Smooth muscle cell of the brain vasculature (primary cell): ENCODE results near the gene FRYL.

Experiments
- DNase-seq: peaks from one replicate; pipeline ENCODE4 v3.0.0-alpha.2; 2012; ENCODE audit warnings: low read depth, low spot score

FRYL gene

GRCh38 chr4:48620831-48621230 is 159.2 kb downstream of the FRYL start:
- DNase-seq: no peak

DNA sequence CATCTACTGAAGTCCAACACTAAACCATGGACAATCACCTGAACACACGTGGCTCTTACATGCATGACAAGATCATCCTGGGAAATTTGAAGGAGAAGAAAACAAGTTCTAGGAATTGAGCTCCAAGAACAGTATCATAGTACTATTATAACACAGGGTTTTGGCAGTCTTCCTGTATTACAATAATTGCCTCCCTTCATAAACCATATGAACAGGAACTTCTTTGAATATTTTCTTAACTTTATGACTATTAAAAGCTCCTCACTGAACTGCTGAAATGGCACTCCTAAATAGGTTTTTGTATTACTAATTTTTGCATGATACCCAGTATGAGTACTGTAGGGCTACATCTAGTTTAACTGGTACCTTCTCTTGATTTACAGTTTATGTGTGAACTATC is 160.0 kb downstream of the FRYL start:
- no peak for DNase-seq

DNA sequence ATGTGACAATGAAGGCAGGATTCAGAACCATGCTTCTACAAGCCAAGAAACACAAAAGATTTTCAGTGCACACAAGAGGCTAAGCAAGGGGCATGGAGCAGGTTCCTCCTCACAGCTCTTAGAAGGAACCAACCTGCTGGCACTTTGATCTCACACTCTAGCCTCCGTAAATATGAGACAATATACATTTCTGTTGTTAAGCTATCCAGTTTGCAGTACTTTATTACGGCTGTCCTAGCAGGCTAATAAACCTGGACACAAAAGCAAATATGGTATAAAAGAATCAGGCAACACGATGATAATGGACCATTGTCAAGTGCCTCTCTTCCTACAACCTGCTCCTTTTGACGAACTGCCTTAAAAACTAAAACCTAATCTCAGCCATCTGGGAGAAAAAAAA is 175.6 kb downstream of the FRYL start:
- no peak for DNase-seq

DNA sequence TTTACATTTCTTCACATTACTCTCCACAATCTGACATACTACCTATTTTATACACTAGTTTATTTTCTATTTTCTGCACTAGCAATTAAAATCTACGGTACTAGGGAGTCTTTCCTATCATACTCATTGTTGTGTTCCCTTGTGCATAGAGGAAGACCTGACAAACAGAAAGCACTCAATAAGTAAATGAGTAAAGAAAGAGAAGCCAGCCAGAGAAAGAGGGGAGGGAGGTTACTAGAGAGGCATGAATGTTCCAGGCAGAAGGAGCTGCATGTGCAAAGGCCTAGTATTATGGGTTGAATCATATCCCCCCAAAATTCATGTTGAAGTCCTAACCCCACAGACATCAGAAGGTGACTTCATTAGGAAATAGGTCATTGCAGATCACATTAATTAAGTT is 176.0 kb downstream of the FRYL start:
- no peak for DNase-seq

- DNase-seq: no peak
Measured at GRCh38 chr4:48603366-48604003, 176.6 kb downstream of the FRYL start.

GRCh38 chr4:48602763-48603162 is 177.3 kb downstream of the FRYL start:
- DNase-seq: no peak

- no peak for DNase-seq
Measured at GRCh38 chr4:48602222-48602621, 177.9 kb downstream of the FRYL start.

DNA sequence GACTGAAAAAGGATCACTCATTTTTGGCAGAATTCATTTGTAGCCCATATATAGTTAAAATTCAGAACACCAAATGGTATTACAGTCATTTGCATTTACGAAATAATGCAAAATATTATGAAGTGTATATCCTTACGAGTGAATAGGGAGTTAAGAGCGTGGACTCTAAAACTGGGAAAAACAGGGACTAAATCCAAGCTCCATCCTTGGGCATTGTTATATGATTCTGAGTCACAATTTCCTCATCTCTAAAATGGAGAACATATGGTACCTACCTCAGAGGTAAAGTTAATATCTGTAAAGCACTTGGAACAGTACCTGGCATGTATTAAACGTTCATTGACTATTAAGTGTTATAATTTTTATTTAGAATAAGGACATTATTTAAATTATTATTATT is 183.7 kb downstream of the FRYL start:
- no peak for DNase-seq

DNA sequence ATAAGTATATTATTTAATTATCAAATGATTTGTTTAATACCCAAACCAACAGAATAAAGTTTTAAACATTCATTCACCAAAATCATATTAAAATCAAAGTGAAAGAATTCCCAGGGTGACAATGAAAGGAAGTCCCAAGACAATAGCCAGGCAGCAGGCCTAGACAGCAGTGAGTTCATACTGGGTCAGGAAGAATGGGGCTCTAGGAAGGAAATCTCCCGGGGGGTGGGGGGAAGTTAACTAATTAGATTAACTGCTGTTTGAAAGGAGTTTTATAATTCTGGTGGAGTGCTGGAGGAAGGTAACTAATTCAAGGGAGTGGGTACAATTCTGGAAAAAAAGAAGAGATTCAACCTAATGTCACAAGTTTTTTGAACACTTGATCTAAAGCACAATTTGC is 185.9 kb downstream of the FRYL start:
- DNase-seq: no peak

DNA sequence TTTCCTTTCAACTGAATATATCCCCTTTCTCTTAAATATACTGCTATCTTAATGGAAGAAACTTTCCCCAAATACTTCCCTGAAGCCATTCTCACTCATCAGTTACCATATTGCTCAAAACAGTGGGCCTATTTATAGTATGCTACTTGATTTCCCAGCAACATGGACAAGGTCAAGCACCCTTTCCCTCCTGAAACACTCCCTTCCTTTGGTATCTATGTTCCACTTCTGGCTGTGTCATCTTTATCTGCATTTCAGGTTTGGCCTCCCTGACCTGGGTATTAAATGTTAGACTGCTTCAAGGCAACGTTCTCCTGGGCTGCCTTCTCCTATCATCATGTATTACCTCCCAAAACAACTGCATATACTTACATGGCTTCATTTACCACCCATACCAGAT is 188.7 kb downstream of the FRYL start:
- DNase-seq: no peak

DNA sequence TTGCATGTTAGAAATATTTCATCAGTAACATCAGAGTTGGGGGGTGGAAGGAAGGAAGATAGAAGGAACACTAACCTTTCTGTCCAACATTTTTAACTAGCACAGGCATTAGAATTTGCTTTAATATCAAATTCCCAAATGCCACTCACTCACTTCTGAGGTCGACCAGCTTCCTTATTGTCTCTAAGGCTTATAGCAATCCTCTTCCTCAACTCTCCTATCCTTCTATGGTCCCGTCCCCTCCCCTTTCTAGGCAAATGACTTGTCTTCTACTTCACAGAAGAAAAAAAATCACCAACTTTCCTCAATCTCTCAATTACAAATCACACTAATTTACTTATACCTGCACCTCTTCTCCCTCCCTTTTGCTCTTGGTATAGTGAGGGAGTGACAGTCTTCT is 189.2 kb downstream of the FRYL start:
- no peak for DNase-seq

DNA sequence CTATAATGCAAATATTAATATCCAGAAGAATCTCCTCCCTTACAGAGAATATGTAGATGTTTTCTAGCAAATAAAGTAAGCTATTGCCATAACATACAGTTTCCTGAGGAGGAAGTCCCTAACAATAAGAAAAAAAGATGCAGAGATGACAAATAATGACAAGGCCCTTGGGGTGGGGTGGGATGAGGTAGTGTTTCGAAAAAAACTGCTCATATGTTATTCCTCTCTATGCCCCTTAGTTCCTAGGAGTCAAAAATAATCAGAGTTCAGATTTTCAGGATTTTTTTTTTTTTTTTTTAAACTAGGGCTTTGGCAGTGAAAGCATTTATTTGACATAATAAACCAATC is 191.0 kb downstream of the FRYL start:
- no peak for DNase-seq

DNA sequence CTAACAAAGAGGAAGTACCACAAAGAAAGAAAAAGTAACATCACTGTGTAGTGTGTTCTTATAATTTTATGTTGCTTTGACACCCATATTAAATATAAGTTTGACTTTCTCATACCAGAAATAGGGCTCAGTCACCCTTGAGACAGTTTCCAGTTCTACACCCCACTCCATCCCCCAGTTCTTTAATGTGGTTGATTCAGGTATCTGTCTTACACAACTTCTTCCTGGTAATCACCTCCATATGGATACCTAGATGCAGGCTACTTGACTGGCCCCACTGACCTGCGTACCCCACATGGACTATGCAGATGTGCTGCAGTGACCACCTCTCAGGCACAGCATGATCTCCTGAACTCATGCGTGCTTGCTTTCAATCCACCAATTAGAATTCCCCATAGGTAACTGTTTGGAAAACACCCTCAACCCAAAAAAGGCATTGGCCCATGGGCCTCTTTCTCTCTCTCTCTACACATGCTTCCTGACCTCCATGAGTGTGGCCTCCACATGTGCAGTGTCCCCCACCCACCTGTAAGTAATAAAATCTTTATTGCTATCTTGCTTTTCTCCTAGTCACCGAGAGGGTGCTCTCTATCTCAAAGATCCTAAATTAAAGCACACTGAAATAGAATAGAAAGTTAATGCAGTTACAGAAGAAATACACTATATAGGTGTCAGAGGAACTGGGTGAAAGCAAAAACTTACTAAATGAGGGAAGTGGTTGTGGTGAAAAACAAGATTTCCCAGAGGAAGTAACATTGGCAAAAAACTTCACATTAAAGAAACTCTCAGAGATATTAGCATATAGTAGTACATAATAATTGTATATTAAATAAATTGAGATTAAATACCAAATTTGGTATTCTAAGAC is 191.6 kb downstream of the FRYL start:
- DNase-seq: no peak

DNA sequence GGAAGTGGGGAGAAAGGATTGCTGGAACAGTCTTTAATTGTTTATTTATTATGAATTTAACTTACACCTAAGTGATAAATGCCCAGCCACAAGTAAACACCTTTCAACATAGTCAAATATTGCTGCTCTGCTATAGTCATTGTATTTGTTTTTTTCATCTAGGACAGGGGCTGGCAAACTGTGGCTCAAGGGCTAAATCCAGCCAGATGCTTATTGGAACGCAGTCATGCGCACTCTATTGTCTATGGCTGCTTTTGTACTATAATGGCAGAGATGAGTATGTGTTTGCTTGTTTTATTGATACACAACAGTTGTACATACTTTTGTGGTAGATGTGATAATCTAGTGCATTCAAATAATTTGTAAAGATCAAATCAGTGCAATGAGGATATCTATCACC is 194.7 kb downstream of the FRYL start:
- no peak for DNase-seq

- DNase-seq: peak; percentile 57
Measured at GRCh38 chr4:48578132-48578968, 201.7 kb downstream of the FRYL start.

DNA sequence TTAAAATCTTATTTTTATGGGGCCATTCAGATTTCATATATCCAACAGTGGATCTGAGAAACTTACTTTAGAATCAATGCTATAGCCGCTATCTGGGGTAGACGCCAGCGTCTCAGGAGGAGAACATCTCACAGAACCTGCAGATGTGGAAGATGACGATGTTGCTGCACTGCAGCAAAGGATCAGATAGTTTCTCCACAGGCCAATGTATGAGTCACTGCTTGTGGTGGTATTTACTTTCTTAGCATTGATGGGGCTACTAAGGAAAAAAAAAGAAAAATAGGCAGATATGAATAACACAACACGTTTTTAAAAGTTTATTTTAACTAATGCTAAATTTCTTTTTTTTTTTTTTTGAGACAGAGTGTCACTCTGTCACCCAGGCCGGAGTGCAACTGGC is 204.1 kb downstream of the FRYL start:
- DNase-seq: peak; percentile 28

DNA sequence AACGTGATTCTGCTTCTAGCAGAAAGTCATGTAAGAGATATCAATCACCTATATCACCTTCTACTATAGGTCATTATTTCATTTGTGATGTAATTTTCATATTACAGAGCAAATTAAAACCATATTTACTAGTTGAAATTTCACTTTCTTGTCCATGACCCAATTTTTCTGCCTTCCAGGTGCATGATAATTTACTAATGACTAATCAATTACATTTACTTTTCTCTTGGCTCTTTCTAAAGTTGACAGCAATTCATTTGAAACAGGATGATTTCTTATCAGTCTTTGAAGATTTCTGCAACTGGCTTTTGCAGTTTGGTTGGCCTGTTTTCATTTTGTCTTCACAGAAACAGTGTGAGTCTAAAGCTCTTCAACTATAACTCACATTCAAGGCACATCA is 208.6 kb downstream of the FRYL start:
- no peak for DNase-seq

DNA sequence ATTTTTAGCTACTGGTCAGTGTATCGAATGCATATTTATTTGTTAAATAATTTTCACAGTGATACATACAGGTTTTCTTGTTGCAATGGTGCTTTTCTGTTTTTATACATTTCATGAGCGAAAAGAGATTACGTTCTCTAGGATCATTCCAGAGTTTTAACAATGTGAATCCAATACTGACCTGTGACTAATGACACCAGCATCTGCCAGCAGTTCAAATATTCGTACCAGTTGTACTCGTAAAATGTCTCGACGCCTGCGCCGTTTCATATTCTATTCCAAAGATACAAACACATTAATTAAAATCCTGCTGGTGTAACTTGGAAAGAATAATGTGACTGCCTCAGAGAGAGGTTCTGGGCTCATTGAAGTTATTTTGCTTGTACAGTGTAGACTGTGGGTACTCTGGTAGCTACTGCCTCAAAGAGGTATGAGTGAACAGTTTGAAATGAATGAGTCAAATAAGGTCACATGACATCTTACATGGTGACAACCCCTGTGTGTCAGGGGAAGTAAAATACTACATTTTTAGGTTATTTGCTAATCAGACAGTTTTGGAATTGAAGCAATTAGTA is 209.3 kb downstream of the FRYL start:
- no peak for DNase-seq

- no peak for DNase-seq
Measured at GRCh38 chr4:48566034-48566384, 214.1 kb downstream of the FRYL start.

DNA sequence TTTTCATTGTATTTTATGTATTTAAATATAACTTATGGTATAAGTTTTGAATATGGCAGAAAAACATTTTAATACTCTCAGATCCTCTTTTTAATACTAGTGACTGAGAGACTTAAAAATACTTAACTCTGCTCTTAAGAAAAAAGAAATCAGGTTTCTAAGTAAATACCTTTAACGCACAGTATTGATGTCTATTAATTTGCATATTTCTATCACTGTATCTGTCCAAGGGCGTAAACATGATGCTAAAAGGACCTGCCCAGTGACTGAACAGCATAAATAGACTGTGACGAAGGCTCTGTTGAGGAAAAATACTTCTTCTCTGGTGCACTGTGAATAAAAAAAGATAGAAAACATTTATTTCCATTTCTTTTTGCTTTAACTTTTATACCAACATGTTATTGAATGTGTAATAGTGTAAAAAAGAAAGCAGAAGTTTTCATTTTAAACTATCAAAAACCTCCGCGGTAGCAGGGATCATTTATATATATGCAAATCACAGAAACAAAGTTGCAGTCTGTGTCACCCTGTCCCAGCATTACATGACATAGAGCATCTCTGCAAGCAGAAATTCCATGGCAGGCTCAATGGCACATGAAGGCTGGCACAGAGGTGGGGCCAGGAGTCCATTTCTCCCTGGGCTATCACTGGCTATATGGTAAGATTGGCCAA is 214.6 kb downstream of the FRYL start:
- DNase-seq: no peak

DNA sequence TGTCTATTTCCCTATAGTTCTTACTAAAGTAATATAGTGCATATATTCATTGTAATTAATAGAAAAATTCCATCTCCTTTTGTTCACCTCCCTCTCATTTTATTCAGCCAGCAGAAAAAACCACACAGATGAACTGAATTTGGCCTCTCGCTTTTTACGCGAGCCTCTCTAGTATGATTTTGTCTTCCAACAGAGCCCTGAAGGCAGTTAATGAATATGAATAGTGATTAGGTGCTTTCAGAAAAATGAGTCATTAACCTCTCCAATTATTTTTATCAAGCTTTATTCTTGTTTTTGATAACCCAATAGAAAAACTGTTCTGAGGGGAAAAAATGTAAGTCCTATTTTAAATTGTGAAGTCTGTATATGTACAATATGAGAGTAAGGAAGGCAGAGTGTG is 215.9 kb downstream of the FRYL start:
- DNase-seq: no peak

- DNase-seq: no peak
Measured at GRCh38 chr4:48558819-48559218, 221.3 kb downstream of the FRYL start.
